PC-9 (cell line): Measurements from ENCODE around the gene FAM98B. TPM values are rescaled to one million over a fixed set of nuclear protein-coding genes. Genes with fewer than 3 reads are reported as not detected.

ENCODE experiments used
- BruUV-seq: library from RNA; stranded (reverse); fragments of 400-500 nt; replicated peaks from 2 replicates; lab custom pipeline; 2021; lab: Mats Ljungman, UMichigan
- CTCF ChIA-PET: fragments of 300-600 bp; sonication (Branson Sonifier 250); formaldehyde crosslinking; loops from one replicate; lab custom pipeline; 2022; ENCODE audit warnings: antibody characterized with exemption; lab: Charles Lee
- POLR2A ChIA-PET: fragments of 300-600 bp; sonication (Branson Sonifier 250); formaldehyde crosslinking; loops from one replicate; lab custom pipeline; 2022; ENCODE audit warnings: antibody characterized with exemption; ENCODE audit not compliant: unreplicated experiment; lab: Charles Lee
- DNase-seq, 2 experiments: peaks; one replicate each; pipeline versions ENCODE4 v3.0.0 to v3.0.0-alpha.2; 2015 to 2022; ENCODE audit warnings: mixed read lengths in 1 of 2
- H2AFZ ChIP-seq: fragments of 200-600 bp; sonication (generic); 2 replicates; pipeline ENCODE4 v1.8.1; 2017; ENCODE audit warnings: antibody characterized with exemption
- H3F3A ChIP-seq: fragments of 200-600 bp; sonication (generic); 2 replicates; pipeline ENCODE4 v1.8.1; 2017; ENCODE audit warnings: antibody characterized with exemption, mild to moderate bottlenecking, low read depth; ENCODE audit not compliant: insufficient read depth
- H3K27ac ChIP-seq: fragments of 200-600 bp; sonication (generic); 2 replicates; pipeline ENCODE4 v1.6.1; 2016; ENCODE audit warnings: mixed run types
- H3K27me3 ChIP-seq: fragments of 200-600 bp; sonication (generic); 2 replicates; pipeline ENCODE4 v1.6.1; 2016; ENCODE audit warnings: low read depth, mixed run types; ENCODE audit not compliant: insufficient read depth
- H3K36me3 ChIP-seq: fragments of 200-600 bp; sonication (generic); 2 replicates; pipeline ENCODE4 v1.6.1; 2016; ENCODE audit warnings: low read depth, mixed run types
- H3K4me1 ChIP-seq: fragments of 200-600 bp; sonication (generic); replicated peaks from 2 replicates; pipeline ENCODE4 v1.6.1; 2016; ENCODE audit warnings: mixed run types; ENCODE audit not compliant: insufficient read depth
- H3K4me2 ChIP-seq: fragments of 200-600 bp; sonication (generic); 2 replicates; pipeline ENCODE4 v1.6.1; 2017; ENCODE audit warnings: mixed run types
- H3K4me3 ChIP-seq: fragments of 200-600 bp; sonication (generic); 2 replicates; pipeline ENCODE4 v1.6.1; 2016; ENCODE audit warnings: mixed run types
- H3K79me2 ChIP-seq: fragments of 200-600 bp; sonication (generic); 2 replicates; pipeline ENCODE4 v1.6.1; 2017; ENCODE audit warnings: low read depth, mixed run types
- H3K9me2 ChIP-seq: fragments of 200-600 bp; sonication (generic); 2 replicates; pipeline ENCODE4 v1.8.1; 2017; ENCODE audit warnings: mild to moderate bottlenecking; ENCODE audit not compliant: insufficient read depth
- H3K9me3 ChIP-seq: fragments of 200-600 bp; sonication (generic); 2 replicates; pipeline ENCODE4 v1.8.1; 2016; ENCODE audit warnings: low read depth; ENCODE audit not compliant: insufficient read depth
- H4K20me1 ChIP-seq: fragments of 200-600 bp; sonication (generic); 2 replicates; pipeline ENCODE4 v1.8.1; 2017; ENCODE audit not compliant: insufficient read depth
- CTCF ChIP-seq: fragments of 200-600 bp; sonication (generic); conservative IDR thresholded peaks from 2 replicates; pipeline ENCODE4 v1.6.1; 2017; ENCODE audit warnings: mixed run types, antibody characterized with exemption, mild to moderate bottlenecking, moderate library complexity
- EZH2 ChIP-seq: fragments of 200-600 bp; sonication (generic); IDR thresholded peaks from 2 replicates; pipeline ENCODE4 v1.8.0; 2017; ENCODE audit warnings: antibody characterized with exemption, low read depth
- intact Hi-C: fragments of 100-400 bp; cut with micrococcal nuclease; formaldehyde crosslinking; loops from one replicate; pipeline ENCODE4 v1.10.0; 2022; ENCODE audit not compliant: unreplicated experiment
- total RNA-seq: library from RNA; stranded (reverse); gene quantifications from 2 replicates; pipeline ENCODE4 v1.2.3, GENCODE V29; 2021

Gene FAM98B
- total RNA-seq, 1 experiment from 2014 or later, result 34.7 TPM

- no TSS peak for BruUV-seq
- POLR2A ChIA-PET, result no interaction called here
Observed at GRCh38 chr15:38438031-38438986, 15.6 kb upstream of the FAM98B start.

GRCh38 chr15:38440353-38441129 is 13.4 kb upstream of the FAM98B start:
- no peak overlapping the region for H3K27ac ChIP-seq
- peak; percentile 61 to 66 for DNase-seq
- H3K9me2 ChIP-seq, result no peaks in the 10 kb centered on the region
- no peaks in the 10 kb centered on the region for H3K36me3 ChIP-seq
- no peaks in the 10 kb centered on the region for H3K9me3 ChIP-seq
- POLR2A ChIA-PET, result interaction anchor here (0.5 to 1.2 kb wide), 5 partner anchors 14 to 1295 kb away, joined by 3 to 10 read pairs (median 3); partner anchors contain the start of gene FAM98B
- no peaks in the 10 kb centered on the region for H4K20me1 ChIP-seq
- H3K79me2 ChIP-seq, result no peaks in the 10 kb centered on the region
- CTCF ChIA-PET, result interaction anchor here (0.5 to 2.4 kb wide), 14 partner anchors 11 to 1389 kb away, joined by 3 to 21 read pairs (median 4); partner anchors contain the start of genes FAM98B and RASGRP1
- peak overlapping the region; percentile 35; the same call in 1 of the 2 replicates for H3K4me3 ChIP-seq
- no peaks in the 10 kb centered on the region for H3F3A ChIP-seq
- H3K4me1 ChIP-seq, result peaks cover 7% of the 10 kb centered on the region; the same call in 1 of the 2 replicates
- no peaks in the 10 kb centered on the region for H3K27me3 ChIP-seq
- intact Hi-C loops, result loop anchor here (2.0 kb wide), 2 partner anchors 242 to 250 kb away; no protein-coding TSS in a partner anchor
- TF ChIP-seq CTCF (peak; percentile 91), EZH2 (no peak)
- peak overlapping the region; percentile 69 for H2AFZ ChIP-seq
- peak overlapping the region; percentile 72 for H3K4me2 ChIP-seq
- no TSS peak for BruUV-seq

More at GRCh38 chr15:38438031-38438986, 15.6 kb upstream of the FAM98B start:
- intact Hi-C loops, result no loop called here
- no peaks in the 10 kb centered on the region for H3F3A ChIP-seq
- TF ChIP-seq EZH2, result no peak
- no peak for TF ChIP-seq CTCF
- no peaks in the 10 kb centered on the region for H3K27me3 ChIP-seq
- CTCF ChIA-PET, result no interaction called here
- H3K9me3 ChIP-seq, result no peaks in the 10 kb centered on the region
- no peak overlapping the region for H2AFZ ChIP-seq
- no peaks in the 10 kb centered on the region for H4K20me1 ChIP-seq
- no peak overlapping the region for H3K4me2 ChIP-seq
- no peaks in the 10 kb centered on the region for H3K9me2 ChIP-seq
- H3K4me1 ChIP-seq, result peaks cover 7% of the 10 kb centered on the region; the same call in 1 of the 2 replicates
- no peak for DNase-seq
- H3K27ac ChIP-seq, result no peak overlapping the region
- H3K79me2 ChIP-seq, result no peaks in the 10 kb centered on the region
- no peak overlapping the region for H3K4me3 ChIP-seq
- no peaks in the 10 kb centered on the region for H3K36me3 ChIP-seq

- H2AFZ ChIP-seq, result no peak overlapping the region
- no peaks in the 10 kb centered on the region for H3K79me2 ChIP-seq
- H4K20me1 ChIP-seq, result no peaks in the 10 kb centered on the region
- no peak for DNase-seq
- H3K9me3 ChIP-seq, result no peaks in the 10 kb centered on the region
- POLR2A ChIA-PET, result interaction anchor here (1.2 kb wide), 1 partner anchor 13 kb away, joined by 10 read pairs; the partner anchor contains the start of gene FAM98B
- H3K4me1 ChIP-seq, result peaks cover 7% of the 10 kb centered on the region; the same call in 1 of the 2 replicates
- no TSS peak for BruUV-seq
- no peak overlapping the region for H3K27ac ChIP-seq
- H3K27me3 ChIP-seq, result no peaks in the 10 kb centered on the region
- intact Hi-C loops, result loop anchor here (2.0 kb wide), 2 partner anchors 242 to 250 kb away; no protein-coding TSS in a partner anchor
- CTCF ChIA-PET, result interaction anchor here (0.6 to 2.4 kb wide), 6 partner anchors 11 to 920 kb away, joined by 3 to 21 read pairs (median 8); partner anchors contain the start of genes FAM98B and RASGRP1
- no peak overlapping the region for H3K4me2 ChIP-seq
- no peaks in the 10 kb centered on the region for H3F3A ChIP-seq
- H3K36me3 ChIP-seq, result no peaks in the 10 kb centered on the region
- H3K9me2 ChIP-seq, result no peaks in the 10 kb centered on the region
- TF ChIP-seq CTCF (no peak), EZH2 (no peak)
- H3K4me3 ChIP-seq, result no peak overlapping the region
Observed at GRCh38 chr15:38441130-38441519, 12.8 kb upstream of the FAM98B start.
